Measurements from ENCODE around the gene APEH.

APEH gene

GRCh38 chr3:49652218-49652902 is 21.8 kb upstream of the APEH start:
- no peak for DNase-seq

GRCh38 chr3:49652903-49653415 is 21.2 kb upstream of the APEH start:
- DNase-seq = no peak

- DNase-seq = no peak
Observed at GRCh38 chr3:49653621-49654020, 20.5 kb upstream of the APEH start.

GRCh38 chr3:49654176-49654825 is 19.9 kb upstream of the APEH start:
- DNase-seq = no peak

GRCh38 chr3:49654955-49655556 is 19.1 kb upstream of the APEH start:
- no peak for DNase-seq

GRCh38 chr3:49655731-49656285 is 18.3 kb upstream of the APEH start:
- no peak for DNase-seq

- DNase-seq = no peak
Observed at GRCh38 chr3:49656541-49657112, 17.5 kb upstream of the APEH start.

- no peak for DNase-seq
Observed at GRCh38 chr3:49657208-49657915, 16.8 kb upstream of the APEH start.

GRCh38 chr3:49658711-49659110 is 15.4 kb upstream of the APEH start:
- DNase-seq = no peak

GRCh38 chr3:49659756-49660155 is 14.4 kb upstream of the APEH start:
- DNase-seq = no peak

- no peak for DNase-seq
Observed at GRCh38 chr3:49661281-49661680, 12.9 kb upstream of the APEH start.

- DNase-seq = no peak
Observed at GRCh38 chr3:49662021-49662420, 12.1 kb upstream of the APEH start.

GRCh38 chr3:49662720-49663413 is 11.3 kb upstream of the APEH start:
- DNase-seq = no peak

- no peak for DNase-seq
Observed at GRCh38 chr3:49663831-49664230, 10.3 kb upstream of the APEH start.

- DNase-seq = no peak
Observed at GRCh38 chr3:49664300-49664699, 9.9 kb upstream of the APEH start.

GRCh38 chr3:49665822-49666519 is 8.2 kb upstream of the APEH start:
- no peak for DNase-seq

GRCh38 chr3:49666592-49666991 is 7.6 kb upstream of the APEH start:
- DNase-seq = no peak

GRCh38 chr3:49667701-49668413 is 6.3 kb upstream of the APEH start:
- DNase-seq = no peak

- DNase-seq = no peak
Observed at GRCh38 chr3:49668414-49668797, 5.7 kb upstream of the APEH start.

- no peak for DNase-seq
Observed at GRCh38 chr3:49668861-49669260, 5.3 kb upstream of the APEH start.

- DNase-seq = no peak
Observed at GRCh38 chr3:49669352-49669751, 4.8 kb upstream of the APEH start.
